ENCODE measurements around the gene IPO4. TPM values are rescaled to one million over a fixed set of nuclear protein-coding genes. Genes with fewer than 3 reads are reported as not detected.

The IPO4 gene
- total RNA-seq, 6 experiments from 2014 or later, result 17.9 to 44.0 (median 23.0) TPM

DNA sequence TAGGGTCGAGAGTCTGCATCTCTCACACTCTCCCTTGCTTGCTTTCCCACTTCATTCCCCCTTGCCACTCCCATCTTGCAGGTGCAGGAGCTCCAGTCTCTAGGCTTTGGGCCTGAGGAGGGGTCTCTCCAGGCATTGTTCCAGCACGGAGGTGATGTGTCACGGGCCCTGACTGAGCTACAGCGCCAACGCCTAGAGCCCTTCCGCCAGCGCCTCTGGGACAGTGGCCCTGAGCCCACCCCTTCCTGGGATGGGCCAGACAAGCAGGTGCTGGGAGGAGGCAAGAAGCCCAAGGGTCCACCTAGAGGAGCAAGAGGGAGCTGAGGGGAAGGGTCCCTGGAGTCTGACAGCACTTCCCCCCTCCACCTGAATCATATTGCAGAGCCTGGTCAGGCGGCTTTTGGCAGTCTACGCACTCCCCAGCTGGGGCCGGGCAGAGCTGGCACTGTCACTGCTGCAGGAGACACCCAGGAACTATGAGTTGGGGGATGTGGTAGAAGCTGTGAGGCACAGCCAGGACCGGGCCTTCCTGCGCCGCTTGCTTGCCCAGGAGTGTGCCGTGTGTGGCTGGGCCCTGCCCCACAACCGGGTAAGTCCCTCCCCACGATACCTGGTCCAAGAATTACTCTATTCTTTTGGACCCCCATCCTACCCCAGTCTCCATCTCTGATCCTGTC, 37.1 kb downstream of the IPO4 start:
- H3K4me1 ChIP-seq, result peaks cover 0 to 7% (median 0%) of the 10 kb centered on the region in 4 donors
- peaks cover 0 to 70% (median 24%) of the 10 kb centered on the region in 4 donors for H3K36me3 ChIP-seq
- 100% methylated on average over 2 of the region's 16 CpGs for WGBS (ENCODE audit: insufficient coverage, low coverage, low lambda C conversion rate, missing lambda C conversion rate)
- TF ChIP-seq POLR2A (IDR thresholded peaks at IDR 0.05), result no peak
- TF ChIP-seq, protein P1, sequence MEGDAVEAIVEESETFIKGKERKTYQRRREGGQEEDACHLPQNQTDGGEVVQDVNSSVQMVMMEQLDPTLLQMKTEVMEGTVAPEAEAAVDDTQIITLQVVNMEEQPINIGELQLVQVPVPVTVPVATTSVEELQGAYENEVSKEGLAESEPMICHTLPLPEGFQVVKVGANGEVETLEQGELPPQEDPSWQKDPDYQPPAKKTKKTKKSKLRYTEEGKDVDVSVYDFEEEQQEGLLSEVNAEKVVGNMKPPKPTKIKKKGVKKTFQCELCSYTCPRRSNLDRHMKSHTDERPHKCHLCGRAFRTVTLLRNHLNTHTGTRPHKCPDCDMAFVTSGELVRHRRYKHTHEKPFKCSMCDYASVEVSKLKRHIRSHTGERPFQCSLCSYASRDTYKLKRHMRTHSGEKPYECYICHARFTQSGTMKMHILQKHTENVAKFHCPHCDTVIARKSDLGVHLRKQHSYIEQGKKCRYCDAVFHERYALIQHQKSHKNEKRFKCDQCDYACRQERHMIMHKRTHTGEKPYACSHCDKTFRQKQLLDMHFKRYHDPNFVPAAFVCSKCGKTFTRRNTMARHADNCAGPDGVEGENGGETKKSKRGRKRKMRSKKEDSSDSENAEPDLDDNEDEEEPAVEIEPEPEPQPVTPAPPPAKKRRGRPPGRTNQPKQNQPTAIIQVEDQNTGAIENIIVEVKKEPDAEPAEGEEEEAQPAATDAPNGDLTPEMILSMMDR (IDR thresholded peaks at IDR 0.05), result no peak
- intact Hi-C loops (cut with DNase I), result loop anchor here in 1 of 2 donors (10.0 kb wide), 1 partner anchor 57 kb away; the partner anchor contains the start of gene PCK2
- no peak overlapping the region for H3K4me3 ChIP-seq
- DNase-seq (peak in 1 of 3 donors; percentile 54), ATAC-seq (no peak)
- no peaks in the 10 kb centered on the region for H3K9me3 ChIP-seq
- H3K27me3 ChIP-seq, result no peaks in the 10 kb centered on the region
- no peak overlapping the region for H3K27ac ChIP-seq

DNA sequence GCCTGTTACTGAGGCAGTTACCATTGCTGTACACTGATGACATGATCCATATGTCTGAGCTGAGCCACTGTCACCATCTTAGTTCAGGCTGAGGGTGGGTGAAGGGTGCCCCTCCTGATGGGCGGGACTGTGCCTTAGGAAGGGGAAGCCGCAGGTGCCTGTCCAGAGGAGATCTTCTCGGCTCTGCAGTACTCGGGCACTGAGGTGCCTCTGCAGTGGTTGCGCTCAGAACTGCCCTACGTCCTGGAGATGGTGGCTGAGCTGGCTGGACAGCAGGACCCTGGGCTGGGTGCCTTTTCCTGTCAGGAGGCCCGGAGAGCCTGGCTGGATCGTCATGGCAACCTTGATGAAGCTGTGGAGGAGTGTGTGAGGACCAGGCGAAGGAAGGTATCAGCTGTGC, 37.6 kb downstream of the IPO4 start:
- Histone ChIP-seq H3K36me3 (peaks cover 0 to 65% (median 24%) of the 10 kb centered on the region in 4 donors), H3K4me1 (peaks cover 0 to 8% (median 0%) of the 10 kb centered on the region in 4 donors), H3K27me3 (no peaks in the 10 kb centered on the region), H3K9me3 (no peaks in the 10 kb centered on the region), H3K4me3 (no peak overlapping the region), H3K27ac (no peak overlapping the region)
- no peak for TF ChIP-seq POLR2A (IDR thresholded peaks at IDR 0.05)
- TF ChIP-seq, protein P1 (IDR thresholded peaks at IDR 0.05), result no peak
- ATAC-seq, result no peak
- peak in 1 of 3 donors; percentile 42 for DNase-seq
- intact Hi-C loops (cut with DNase I), result loop anchor here in 1 of 2 donors (10.0 kb wide), 1 partner anchor 56 kb away; the partner anchor contains the start of gene PCK2
- no CpG with 5 or more reads among the region's 9 CpGs for WGBS (ENCODE audit: insufficient coverage, low coverage, low lambda C conversion rate, missing lambda C conversion rate)

DNA sequence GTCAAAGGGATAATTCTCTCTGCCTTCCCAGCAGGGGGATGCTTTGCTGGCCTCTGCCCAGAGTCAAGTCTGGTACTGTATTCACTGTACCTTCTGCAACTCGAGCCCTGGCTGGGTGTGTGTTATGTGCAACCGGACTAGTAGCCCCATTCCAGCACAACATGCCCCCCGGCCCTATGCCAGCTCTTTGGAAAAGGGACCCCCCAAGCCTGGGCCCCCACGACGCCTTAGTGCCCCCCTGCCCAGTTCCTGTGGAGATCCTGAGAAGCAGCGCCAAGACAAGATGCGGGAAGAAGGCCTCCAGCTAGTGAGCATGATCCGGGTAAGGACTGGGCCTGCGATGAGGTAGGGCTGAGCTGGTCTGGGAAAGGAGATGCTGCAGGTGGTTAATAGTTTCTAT, 38.0 kb downstream of the IPO4 start:
- no peak for ATAC-seq
- Histone ChIP-seq H3K9me3 (no peaks in the 10 kb centered on the region), H3K27ac (no peak overlapping the region), H3K27me3 (no peaks in the 10 kb centered on the region), H3K4me1 (peaks cover 0 to 12% (median under 1%) of the 10 kb centered on the region in 4 donors), H3K4me3 (no peak overlapping the region), H3K36me3 (peaks cover 0 to 61% (median 24%) of the 10 kb centered on the region in 4 donors)
- 83% methylated on average over 1 of the region's 9 CpGs for WGBS (ENCODE audit: insufficient coverage, low coverage, low lambda C conversion rate, missing lambda C conversion rate)
- TF ChIP-seq, protein P1 (IDR thresholded peaks at IDR 0.05), result no peak
- TF ChIP-seq POLR2A (IDR thresholded peaks at IDR 0.05), result no peak
- intact Hi-C loops (cut with DNase I), result loop anchor here in 1 of 2 donors (10.0 kb wide), 1 partner anchor 56 kb away; the partner anchor contains the start of gene PCK2
- DNase-seq, result peak in 1 of 3 donors; percentile 45

DNA sequence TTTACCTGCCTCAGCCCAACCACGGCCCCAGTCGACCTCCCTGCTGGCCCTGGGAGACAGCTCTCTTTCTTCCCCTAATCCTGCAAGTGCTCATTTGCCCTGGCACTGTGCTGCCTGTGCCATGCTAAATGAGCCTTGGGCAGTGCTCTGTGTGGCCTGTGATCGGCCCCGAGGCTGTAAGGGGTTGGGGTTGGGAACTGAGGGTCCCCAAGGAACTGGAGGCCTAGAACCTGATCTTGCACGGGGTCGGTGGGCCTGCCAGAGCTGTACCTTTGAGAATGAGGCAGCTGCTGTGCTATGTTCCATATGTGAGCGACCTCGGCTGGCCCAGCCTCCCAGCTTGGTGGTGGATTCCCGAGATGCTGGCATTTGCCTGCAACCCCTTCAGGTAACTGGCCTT, 38.6 kb downstream of the IPO4 start:
- intact Hi-C loops (cut with DNase I), result loop anchor here in 1 of 2 donors (10.0 kb wide), 1 partner anchor 55 kb away; the partner anchor contains the start of gene PCK2
- Histone ChIP-seq H3K4me3 (no peak overlapping the region), H3K27me3 (no peaks in the 10 kb centered on the region), H3K36me3 (peaks cover 0 to 56% (median 22%) of the 10 kb centered on the region in 4 donors), H3K27ac (no peak overlapping the region), H3K9me3 (no peaks in the 10 kb centered on the region), H3K4me1 (peaks cover 0 to 16% (median 3%) of the 10 kb centered on the region in 4 donors)
- TF ChIP-seq POLR2A (IDR thresholded peaks at IDR 0.05), result no peak
- TF ChIP-seq, protein P1 (IDR thresholded peaks at IDR 0.05), result no peak
- WGBS (ENCODE audit: insufficient coverage, low coverage, low lambda C conversion rate, missing lambda C conversion rate), result 71% methylated on average over 4 of the region's 9 CpGs
- peak in 1 of 3 donors; percentile 24 for DNase-seq
- ATAC-seq, result no peak

Measured in right lobe of liver (tissue), 6 donors.